ENCODE results near the gene OMP.

OMP gene

DNA sequence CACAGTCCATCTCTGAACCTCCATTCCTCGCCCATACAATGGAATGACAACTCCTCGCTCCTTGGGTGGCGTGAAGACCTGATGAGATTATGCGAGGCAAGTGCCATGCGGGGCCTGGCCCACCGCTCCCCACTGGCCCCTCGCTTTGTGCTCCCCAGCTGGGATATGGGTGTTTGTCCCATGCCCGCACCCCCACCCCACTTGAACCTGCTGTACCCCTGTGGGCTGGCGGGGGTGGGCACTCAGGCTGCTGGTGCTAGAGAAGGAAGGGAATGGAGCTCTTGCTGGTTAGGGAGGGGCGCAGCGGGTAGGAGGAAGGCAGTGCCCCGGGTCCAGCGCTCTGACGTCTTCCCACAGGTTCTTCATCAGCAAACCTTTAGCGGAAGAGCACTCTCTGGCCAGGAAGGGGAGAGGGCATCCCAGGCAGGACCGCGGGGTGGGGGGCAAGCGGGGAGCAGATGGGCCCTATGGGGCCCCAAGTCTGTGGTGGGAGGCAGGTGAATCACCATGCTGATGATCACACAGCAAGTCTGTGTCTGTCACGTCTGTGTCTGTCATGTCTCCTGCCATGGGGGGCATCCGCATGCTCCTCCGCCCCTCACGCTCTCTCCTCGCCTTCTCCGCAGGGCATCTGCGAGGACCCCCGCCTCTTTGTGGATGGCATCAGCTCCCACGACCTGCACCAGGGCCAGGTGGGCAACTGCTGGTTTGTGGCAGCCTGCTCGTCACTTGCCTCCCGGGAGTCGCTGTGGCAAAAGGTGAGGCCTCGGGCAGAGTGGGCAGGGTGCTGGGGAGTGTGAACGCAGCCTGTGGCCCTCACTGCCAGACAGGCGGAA lies 9.4 kb upstream of the OMP start:
- no peak overlapping the region for H3K27ac ChIP-seq
- TF ChIP-seq, protein P1, sequence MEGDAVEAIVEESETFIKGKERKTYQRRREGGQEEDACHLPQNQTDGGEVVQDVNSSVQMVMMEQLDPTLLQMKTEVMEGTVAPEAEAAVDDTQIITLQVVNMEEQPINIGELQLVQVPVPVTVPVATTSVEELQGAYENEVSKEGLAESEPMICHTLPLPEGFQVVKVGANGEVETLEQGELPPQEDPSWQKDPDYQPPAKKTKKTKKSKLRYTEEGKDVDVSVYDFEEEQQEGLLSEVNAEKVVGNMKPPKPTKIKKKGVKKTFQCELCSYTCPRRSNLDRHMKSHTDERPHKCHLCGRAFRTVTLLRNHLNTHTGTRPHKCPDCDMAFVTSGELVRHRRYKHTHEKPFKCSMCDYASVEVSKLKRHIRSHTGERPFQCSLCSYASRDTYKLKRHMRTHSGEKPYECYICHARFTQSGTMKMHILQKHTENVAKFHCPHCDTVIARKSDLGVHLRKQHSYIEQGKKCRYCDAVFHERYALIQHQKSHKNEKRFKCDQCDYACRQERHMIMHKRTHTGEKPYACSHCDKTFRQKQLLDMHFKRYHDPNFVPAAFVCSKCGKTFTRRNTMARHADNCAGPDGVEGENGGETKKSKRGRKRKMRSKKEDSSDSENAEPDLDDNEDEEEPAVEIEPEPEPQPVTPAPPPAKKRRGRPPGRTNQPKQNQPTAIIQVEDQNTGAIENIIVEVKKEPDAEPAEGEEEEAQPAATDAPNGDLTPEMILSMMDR (IDR thresholded peaks at IDR 0.05) = no peak
- no peak for TF ChIP-seq ZFX (IDR thresholded peaks at IDR 0.05; ENCODE audit: borderline replicate concordance)

DNA sequence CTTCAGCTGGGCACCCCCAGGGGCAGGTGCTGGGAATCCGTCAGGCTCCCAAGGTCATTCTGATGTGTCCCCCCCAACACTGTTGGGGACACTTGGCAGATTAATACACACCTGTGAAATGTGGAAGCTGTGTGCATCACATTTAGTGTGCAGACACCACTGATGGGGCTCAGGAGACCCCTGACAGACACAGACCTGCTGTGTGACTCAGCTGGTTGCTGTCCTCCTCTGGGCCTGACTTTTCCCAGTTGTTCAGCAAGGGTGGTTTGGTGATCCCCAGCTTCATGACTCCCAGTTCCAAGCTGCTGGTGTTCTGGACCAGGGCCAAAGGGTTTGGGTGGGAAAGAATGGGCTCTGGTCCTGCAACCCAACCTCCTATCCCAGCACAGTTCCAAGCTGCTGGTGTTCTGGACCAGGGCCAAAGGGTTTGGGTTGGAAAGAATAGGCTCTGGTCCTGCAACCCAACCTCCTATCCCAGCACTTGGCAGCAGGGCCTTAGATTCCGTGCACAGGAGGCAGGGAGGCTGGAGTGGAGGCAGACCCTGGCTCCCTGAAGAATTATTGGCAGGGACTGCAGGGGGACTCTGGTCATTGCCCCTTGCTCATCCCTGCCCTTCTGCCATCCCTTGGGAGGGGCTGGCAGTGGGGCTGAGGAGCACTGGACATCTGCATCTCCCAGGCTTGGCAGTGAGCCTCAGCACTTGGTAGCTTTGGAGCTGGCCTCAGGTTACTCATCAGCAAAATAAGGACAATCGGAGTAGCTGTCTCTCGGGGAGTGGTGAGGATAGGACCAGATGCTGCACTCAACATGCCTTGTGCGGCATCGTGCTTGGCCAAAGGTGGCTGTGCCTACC lies 8.4 kb upstream of the OMP start:
- TF ChIP-seq, protein P1 (IDR thresholded peaks at IDR 0.05) = no peak
- H3K27ac ChIP-seq = no peak overlapping the region

DNA sequence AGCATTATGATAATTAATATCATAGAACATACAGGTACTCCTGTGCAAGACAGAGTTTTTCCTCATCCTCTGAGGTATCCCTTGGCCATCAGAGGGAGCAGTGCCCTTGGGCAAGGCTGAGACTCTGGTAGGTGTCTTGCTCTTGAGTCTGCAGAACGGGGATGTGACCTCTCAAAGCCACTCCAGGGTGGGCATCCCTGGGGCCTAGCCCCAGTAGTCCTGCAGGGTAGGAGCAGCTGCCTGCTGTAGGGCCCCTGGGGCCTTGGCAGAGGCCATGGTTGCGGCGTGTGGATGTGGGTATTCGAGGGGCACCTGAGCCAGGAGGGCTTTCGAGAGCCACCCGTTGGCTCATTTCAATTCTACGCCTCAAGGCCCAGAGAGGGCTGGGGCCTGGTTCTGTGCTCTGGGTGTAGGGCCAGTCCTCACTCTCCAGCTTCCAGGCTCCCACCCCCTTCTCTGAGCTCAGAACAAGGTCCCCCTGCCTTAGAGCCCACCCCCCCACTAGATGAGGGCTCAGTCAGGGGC lies 7.7 kb upstream of the OMP start:
- TF ChIP-seq, protein P1 (IDR thresholded peaks at IDR 0.05) = 0 out of 2 replicates have a peak, but pooled peaks have one; percentile 5
- no peak for TF ChIP-seq ZFX (IDR thresholded peaks at IDR 0.05; ENCODE audit: borderline replicate concordance)
- no peak overlapping the region for H3K27ac ChIP-seq

DNA sequence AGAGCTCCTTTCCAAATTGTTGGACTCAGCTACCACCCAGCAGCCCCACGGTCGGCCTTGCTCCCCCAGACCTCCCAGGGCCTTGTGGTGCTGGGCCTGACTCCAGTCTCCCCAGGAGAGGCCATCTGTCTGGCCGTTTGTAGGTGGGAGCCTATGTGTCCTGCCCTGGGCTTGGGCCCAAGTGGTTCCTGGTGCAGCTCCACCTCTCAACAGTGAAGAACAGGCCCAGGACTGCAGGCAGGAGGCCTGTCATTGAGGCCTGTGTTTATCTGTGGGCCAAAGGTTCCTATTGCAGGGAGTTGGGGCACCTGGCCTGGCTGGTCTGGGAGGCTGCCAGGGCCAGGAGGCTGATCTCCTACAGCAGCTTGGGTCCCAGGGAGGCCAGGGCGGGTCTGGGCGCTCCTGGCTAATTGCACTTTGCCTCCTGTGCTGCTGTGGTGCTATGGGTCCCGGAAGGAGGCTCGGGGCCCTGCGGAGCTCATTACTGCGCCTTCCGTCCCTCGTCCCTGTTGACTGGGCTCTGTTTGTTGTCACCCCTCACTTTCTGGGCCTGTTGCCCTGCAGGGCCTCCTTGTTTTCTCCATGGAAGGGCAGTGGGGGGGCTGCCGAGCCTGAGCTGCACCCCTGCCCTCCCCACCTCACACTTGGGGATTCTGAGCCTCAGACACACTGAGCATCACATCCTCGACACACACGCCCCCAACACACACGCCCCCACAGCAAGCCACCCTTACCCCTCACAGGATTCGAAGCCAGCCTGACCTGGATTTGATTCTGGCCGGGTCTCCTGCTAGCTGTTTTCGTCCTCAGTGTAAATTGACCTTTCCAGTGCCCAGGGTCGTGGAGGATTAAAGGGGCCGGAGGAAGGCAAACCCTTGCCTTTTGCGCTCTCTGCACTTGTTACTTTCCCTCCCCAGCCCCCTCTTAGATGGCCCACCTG lies 6.8 kb upstream of the OMP start:
- H3K27ac ChIP-seq = no peak overlapping the region
- TF ChIP-seq, protein P1 (IDR thresholded peaks at IDR 0.05) = no peak

DNA sequence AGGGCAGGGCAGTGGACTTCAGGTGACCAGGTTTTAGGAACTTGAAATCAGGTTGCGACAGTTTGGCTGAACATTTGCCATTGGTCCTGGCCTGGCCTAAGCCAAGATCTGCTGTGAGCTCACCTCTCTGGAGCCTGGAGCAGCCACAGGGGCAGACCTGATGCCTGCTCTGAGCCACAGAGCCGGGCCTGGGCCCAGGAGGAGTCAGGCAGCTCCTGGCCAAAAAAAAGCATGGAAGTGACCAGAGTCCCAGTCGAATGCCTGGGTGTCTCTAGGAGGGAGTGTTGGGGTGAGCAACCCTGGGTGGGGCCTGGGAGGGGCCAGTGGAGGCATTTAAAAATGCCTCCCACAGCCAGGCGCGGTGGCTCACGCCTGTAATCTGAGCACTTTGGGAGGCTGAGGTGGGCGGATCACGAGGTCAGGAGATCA lies 6.0 kb upstream of the OMP start:
- TF ChIP-seq ZFX (IDR thresholded peaks at IDR 0.05; ENCODE audit: borderline replicate concordance) = no peak
- TF ChIP-seq, protein P1 (IDR thresholded peaks at IDR 0.05) = no peak
- H3K27ac ChIP-seq = no peak overlapping the region

DNA sequence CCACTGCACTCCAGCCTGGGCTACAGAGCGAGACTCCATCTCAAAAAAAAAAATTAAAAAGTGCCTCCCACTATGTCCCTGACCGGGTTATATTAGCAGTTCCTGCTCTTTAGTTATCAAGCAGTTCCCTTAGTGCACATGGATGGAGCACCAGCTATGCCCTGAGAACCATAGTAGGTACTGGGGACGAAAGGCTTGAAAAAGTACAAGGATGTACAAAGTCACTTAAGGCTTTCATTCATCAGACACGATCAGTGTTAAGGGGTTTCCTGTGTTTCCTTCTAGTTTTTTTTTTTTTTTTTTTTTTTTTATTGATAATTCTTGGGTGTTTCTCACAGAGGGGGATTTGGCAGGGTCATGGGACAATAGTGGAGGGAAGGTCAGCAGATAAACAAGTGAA lies 5.5 kb upstream of the OMP start:
- peak overlapping the region; percentile 41; the same call in 1 of the 2 replicates for H3K27ac ChIP-seq

Data from 22Rv1 (cell line).